Stimulated activated CD8-positive, alpha-beta memory T cell treated with anti-CD3 and anti-CD28 coated beads, Interleukin-7, amount 100 ng/mL, for 24 hours (primary cell): ENCODE data around the gene TP53I11.

Experiments
- DNase-seq: peaks from one replicate; pipeline ENCODE4 v3.0.0-alpha.2; 2020; ENCODE audit warnings: low read depth

The TP53I11 gene

DNA sequence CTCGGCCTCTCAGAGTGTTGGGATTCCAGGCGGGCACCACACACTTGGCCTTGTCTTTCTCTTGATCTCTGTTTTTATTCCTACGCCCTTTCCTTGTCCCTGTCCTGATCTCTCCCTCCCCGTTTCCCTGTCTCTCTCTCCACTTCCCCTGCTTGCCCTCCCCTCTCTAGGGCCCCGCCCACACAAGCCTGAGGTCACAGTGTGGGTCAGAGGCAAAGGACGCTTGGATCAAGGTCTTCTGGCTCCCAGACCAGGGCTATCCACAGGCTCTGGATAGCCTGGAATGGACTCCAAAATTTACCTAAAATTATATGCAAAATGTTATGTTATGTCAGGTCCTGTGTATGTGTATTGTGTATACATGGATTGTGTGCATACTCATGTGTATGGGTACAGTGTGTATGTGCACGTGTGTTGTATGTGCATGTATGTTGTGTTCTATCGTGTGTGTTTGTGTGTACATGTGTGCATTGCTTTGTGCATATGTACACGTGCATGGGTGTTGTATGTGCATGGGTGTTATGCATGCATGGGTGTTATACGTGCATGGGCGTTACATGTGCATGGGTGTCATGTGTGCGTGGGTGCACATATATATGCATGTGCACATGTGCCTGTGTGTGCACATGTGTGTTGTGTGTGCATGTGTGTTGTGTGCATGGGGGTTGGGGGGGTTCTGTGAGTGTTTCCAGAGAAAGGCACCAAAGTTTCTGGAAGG is 38.3 kb downstream of the TP53I11 start:
- DNase-seq, result no peak

- DNase-seq, result peak; percentile 86
These were observed 39.5 kb downstream of the TP53I11 start for GRCh38 chr11:44911029-44911814.

- no peak for DNase-seq
These were observed 40.1 kb downstream of the TP53I11 start for GRCh38 chr11:44910591-44910990.

GRCh38 chr11:44909557-44909956 is 41.1 kb downstream of the TP53I11 start:
- no peak for DNase-seq

DNA sequence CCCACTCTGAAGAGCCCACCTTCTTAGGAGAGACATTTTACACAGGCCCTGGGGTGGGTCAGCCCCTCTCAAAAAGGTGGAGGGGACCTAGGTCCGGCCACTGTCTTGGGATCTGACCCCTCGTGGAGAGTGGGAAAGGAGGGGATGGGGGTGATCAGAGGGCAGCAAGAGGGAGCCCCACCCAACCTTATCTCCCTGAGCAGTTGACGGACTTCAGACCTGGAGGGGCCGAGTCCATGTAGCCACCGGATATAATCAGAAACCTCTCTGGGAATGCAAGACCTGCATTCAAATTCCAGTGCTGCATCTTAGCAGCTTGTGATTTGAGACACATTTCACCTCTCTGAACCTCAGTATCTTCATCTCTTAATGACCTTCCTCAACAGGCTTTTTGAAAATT is 44.0 kb downstream of the TP53I11 start:
- no peak for DNase-seq

- DNase-seq, result no peak
These were observed 45.4 kb downstream of the TP53I11 start for GRCh38 chr11:44905131-44905866.

- no peak for DNase-seq
These were observed 46.2 kb downstream of the TP53I11 start for GRCh38 chr11:44904261-44905020.

GRCh38 chr11:44903518-44903917 is 47.2 kb downstream of the TP53I11 start:
- DNase-seq, result no peak

DNA sequence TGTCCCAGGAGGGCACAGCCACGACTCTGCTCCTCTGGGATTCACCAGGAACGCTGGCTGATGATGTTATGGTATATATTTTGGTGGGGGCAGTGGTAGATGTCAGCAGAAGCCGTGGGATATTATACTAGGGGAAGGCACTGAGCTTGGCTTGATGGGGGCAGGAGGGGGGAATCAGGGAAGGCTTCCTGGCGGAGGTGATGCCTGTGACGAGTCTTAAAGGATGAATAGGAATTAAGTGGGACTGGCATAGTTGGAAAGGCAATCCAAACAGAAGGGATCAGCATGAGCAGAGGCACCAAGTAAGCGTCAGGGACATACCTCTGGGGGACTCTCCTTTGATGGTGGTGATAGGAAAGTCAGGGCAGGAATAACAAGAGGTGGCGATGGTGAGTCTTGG is 47.6 kb downstream of the TP53I11 start:
- no peak for DNase-seq

DNA sequence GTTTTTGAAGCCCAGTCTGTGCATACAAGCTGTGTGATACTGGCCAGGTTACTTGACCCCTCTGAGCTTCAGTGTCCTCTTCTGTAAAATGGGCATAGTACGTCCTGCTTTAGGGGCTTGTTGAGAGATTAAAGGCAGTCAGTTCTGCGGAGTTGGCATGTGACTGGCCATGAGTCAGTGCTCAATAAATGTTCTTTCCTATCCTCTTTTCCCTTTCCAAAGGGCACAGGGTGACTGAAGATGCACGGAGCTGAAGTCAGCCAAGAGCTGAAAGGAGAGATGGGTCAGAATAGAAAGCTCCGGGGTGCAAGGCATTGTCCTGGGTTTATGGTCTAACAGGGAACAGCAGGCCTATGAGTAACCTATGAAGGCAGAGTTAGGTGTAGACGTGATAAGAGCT is 48.9 kb downstream of the TP53I11 start:
- no peak for DNase-seq

GRCh38 chr11:44901120-44901633 is 49.5 kb downstream of the TP53I11 start:
- no peak for DNase-seq

- no peak for DNase-seq
These were observed 50.7 kb downstream of the TP53I11 start for GRCh38 chr11:44899959-44900358.

DNA sequence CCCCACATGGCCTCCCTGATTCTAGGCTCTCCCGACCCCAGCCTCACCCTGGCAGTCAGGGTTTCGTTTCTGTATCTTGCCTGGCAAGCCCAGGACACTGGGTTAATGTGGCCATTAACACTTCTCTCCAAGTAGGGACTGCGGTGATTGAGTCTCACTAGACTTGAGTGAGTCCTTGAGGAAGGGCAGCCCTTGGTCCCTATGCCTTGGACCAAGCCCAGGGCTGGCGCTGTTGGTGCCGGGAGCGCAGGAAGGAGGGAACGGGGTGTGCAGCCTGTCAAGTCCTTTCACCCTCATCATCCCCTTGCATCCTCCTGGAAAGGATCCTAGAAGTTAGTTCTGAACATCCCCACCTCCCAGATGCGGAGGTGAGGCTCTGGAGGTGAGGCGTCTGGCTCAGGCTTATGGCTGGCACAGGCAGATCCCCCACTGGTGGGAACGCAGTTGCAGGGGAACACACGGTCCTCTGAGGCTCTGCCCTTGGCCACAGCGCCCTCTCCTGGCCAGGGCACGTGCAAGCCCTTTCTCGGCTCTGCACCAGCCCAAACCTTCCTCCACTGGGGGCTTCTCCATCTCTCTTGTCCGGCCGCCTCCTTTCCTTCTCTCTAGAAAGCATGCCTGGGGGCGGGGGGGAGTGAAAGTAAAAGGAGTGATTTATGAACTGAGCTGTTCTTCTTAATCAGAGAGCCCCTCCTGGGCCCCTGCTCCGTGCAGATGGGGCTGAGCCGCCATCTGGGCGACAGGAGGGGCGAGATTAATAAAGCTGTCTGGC is 56.7 kb downstream of the TP53I11 start:
- DNase-seq, result peak; percentile 35

DNA sequence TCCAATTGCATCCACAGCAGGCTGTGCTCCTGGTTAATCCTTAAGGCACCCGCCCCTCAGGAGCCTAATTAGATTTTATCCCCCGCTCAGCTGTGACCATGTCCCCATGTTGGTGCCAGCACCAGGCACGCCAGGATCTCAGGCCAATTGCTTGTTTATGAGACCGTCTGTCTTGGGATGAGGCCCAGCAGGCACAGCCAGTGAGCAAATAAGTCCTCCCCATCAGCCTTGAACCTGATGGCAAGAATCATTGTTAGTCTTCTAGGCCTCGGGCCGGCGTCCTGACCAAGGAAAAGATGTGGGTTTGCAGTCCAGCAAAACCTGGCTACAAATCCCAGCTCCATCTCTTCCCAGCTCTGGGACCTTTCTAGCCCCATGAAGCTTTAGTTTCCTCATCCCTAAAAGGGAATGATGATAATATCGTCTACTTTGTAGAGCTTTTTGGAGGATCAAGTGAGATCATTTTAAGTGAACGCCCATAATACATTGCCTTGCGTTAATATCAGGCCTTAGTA is 57.3 kb downstream of the TP53I11 start:
- no peak for DNase-seq

GRCh38 chr11:44892843-44893242 is 57.8 kb downstream of the TP53I11 start:
- no peak for DNase-seq

DNA sequence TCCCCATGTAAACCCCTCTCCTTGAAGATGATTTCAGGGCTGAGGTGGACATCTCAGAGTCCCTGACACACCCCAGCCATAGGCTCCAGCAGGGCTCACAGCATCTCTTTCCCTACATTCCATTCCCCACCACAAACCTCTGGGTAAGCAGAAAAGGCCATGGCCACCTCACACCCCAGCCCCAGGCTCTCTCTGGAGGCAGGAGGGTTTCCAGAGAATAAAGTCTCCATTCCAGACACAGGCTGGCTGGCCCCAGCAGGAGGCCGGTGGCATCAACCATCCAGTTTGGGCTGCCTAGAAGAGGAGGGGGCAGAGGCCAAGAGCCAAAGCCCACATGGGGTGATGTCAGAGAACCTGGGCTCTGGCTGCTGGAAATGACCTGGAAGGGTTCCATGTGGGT is 61.4 kb downstream of the TP53I11 start:
- DNase-seq, result no peak

- DNase-seq, result no peak
These were observed 63.0 kb downstream of the TP53I11 start for GRCh38 chr11:44887636-44888035.

- DNase-seq, result no peak
These were observed 63.9 kb downstream of the TP53I11 start for GRCh38 chr11:44886790-44887140.

DNA sequence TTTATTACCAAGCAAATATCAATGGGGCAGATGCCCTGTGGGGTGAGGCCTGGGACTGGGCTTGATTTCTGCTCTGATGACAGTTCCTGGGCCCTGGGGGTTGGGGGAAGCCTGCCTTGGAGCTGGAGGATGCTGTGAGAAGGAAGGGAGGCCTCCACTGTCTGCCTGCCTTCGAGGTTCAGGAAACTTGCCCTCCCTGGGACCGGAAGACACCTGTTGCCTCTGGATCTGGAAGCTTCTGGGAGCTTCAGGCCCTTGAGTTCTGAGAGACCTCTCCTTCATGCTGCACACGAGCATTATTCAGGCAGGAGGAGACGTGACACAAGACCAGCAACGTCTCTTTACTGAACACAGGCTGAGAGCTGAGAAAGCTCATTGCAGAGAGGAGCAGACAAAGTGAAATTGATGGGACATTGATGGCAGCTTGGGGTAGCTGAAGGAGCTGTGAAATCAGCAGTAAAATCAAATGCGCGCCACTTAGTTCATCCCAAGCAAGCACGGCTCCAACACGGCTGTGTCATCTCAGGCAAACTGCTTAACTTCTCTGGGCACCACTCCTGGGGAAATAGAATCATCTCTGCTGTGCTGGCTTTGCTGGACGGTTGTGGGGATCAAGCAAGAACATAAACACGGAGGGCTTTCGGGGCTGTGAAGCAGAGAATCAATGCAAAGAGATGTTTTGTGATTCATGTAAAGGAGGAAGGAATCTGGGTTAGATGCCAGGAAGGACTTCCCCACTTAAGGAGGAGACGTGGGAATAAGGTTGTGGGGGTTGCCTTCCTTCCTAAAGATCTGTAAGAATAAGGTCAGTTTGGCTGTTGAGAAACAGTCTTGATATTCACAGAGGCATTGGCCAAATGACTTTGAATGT is 64.5 kb downstream of the TP53I11 start:
- DNase-seq, result no peak
